HPDE6-E6E7 (cell line): ENCODE results near the gene PLEKHM2.
A peak's percentile ranks its signal among the peaks of the same experiment; 100 is the strongest.
"Not testable (repeated sequence)": the region's sequence is repeated elsewhere in the genome, so short reads cannot be mapped to it uniquely, and the experiment has no call there.

Experiments
- DNase-seq: peaks from one replicate; pipeline ENCODE4 v3.0.0; 2011; ENCODE audit warnings: missing footprints; ENCODE audit errors: extremely low spot score

PLEKHM2 gene

DNA sequence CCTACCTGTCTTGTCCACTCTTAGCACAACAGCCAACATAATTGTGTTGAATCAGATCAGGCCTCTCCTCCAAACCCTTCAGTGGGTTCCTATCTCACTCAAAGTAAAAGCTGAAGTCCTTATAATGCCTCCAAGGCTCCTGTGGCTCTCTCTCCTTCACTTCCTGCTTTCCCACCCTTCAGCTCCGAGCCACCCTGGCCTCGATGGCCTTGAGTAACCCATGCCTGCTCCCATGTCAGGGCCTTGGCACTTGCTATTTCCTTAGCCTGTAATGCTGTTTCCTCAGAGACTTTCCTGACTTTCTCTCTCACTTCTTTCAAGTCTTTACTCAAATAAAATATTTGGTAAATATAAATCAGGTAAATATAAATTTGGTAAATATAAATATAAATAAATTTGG, 8.1 kb upstream of the PLEKHM2 start:
- DNase-seq = no peak

DNA sequence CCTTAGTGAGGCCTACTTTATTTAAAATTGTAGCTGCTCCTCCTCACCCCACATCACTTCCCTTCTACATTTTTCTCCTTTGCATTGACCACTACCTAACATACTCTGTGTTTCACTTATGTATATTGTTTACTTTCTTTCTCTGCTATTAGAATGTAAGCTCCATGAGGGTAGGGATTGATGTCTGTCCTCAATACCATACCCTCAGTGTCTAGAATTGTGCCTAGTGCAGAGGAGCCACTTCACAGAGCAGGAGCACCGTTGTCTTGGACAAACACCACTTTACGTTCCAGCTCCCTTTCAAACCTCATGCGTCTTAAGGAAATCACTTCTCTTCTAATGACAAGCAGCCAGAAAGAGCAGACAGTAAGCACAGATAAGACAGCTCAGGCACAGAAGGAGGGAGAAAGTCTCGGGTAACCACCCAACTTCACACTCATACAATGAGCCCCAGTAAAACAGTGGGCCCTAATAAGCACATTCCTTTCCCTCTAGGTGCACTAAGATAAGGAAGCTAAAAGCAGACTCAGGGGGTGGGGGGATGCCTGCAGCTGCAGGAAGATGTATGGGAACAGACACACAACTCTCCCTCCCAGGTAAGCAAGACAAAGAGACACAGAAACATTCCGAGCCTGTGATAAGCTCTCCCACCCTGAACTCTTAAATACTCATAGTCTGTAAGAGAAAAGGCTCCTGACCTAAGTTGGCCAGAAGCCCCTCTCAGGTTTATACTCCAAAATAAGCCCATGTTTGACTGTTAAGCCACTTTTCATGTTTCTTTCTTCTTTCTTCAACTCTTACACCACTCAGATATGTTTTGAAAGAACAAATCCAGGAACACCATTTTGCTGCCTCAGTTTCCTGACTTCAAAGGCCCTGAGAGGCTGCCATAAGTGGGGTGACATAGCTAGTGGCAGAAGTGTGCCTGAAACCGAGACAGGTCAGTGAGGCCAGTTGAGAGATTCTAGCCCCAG, 7.1 kb upstream of the PLEKHM2 start:
- no peak for DNase-seq

DNA sequence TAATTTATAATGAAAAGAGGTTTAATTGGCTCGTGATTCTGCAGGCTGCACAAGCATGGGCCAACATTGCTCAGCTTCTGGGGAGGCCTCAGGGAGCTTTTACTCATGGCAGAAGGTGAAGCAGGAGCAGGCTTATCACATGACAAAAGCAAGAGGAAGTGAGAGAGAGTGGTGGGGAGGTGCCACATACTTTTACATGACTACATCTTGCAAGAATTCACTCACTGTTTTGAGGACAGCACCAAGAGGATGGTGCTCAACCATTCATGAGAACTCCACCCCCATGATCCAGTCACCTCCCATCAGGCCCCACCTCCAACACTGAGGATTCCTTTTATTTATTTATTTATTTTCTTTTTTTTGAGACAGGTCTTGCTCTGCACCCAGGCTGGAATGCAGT, 5.5 kb upstream of the PLEKHM2 start:
- no peak for DNase-seq

DNA sequence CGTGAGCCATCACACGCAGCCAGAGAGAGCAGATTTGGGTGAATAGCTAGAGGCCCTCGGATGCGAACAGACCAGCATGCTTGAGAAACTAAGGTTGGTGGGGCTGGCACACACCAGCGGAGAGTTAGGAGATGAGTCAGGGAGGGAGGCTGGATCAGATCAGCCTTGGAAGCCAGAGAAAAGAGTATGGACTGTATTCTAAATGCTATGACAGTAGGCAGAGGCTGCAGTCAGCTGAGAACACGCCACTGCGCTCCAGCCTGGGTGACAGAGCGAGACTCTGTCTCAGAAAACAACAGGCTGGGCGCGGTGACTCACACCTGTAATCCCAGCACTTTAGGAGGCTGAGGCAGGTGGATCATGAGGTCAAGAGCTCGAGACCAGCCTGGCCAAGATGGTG, 4.0 kb upstream of the PLEKHM2 start:
- DNase-seq = peak; percentile 78

DNA sequence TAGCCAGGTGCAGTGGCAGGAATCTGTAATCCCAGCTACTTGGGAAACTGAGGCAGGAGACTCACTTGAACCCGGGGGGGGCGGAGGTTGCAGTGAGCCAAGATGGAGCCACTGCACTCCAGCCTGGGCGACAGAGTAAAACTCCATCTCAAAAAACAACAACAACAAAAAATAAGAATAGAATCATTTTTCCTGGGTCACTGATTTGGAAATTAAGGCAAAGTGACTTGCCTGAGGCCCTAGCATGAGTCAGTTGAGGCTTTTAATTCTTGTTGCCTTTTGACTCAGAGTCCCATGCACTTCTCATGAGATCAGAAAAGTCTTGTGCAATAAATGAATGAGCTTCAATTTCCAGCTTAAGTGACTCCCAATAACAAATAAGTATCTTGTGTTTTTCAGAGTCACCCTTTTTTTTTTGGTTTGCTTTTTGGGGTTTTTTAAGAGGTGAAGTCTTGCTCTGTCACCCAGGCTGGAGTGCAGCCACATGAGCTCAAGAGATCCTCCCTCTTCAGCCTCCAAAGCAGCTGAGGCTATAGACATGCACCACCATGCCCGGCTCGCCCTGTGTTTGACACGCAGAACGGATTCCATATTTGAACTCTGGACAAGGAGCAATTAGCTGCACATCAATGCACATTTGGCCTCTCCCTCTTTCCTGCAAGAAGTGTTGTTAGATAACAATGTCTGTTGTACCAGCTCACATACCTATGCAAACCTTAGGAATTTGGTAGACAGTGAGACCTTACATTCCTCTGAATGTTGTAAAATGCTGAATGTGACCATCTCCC, 3.4 kb upstream of the PLEKHM2 start:
- peak; percentile 67 for DNase-seq

DNA sequence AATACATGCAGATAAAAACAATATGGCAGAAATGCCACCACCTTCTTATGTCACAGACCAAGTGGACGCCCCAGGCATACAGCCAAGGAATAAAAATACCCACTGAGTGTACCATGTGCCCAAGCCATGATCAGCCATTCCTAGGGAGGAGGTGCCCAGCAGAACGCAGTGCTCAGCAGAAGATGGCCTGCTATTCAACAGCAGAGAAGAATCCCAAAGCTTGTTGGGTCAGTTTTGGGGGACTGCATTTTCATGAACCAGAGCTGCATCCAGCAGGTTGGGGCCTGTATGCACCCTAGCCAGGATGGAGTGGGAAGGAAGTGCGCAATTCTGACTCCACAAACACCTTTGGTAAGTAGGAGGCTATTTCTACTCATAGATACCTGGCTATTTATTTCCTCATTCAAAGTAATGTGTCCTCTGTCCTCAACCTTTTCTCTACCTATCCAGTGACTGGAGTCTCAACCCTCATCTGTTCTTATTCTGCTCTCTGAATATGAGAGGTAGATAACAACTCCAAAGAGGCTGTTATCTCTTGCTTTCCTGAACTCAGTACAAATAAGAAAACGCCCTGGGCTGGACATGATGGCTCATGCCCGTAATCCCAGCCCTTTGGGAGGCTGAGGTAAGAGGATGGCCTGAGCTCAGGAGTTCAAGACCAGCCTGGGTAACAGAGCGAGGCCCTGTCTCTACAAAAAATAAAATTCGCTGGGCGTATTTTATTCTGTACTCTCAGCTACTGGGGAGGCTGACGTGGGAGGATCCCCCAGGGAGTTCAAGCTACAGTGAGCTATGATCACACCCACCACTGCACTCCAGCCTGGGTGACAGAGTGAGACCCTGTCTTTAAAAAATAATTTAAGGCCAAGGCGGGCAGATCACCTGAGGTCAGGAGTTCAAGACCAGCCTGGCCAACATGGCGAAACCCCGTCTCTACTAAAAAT, 2.5 kb upstream of the PLEKHM2 start:
- peak; percentile 73 for DNase-seq

DNA sequence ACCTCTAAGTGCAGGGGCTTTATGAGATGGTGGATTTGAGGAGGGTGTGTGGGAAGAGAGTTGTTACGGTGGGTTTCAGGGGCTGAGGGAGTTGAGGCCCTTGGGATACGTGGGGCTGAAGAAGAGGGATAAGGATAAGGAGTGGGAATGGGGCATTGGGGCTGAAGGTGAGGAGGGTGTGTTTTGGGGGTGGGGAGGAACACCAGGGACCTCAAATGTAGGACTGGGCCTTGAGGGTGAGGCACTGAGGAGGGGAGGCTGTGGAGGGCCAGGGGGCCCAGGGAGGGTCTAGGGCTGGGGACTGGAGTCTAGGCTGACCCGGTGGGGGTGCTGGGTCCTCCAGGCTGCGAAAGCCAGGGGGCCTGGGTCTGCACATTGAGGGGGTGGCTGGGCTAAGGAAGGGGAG, 1.2 kb upstream of the PLEKHM2 start:
- no peak for DNase-seq

DNA sequence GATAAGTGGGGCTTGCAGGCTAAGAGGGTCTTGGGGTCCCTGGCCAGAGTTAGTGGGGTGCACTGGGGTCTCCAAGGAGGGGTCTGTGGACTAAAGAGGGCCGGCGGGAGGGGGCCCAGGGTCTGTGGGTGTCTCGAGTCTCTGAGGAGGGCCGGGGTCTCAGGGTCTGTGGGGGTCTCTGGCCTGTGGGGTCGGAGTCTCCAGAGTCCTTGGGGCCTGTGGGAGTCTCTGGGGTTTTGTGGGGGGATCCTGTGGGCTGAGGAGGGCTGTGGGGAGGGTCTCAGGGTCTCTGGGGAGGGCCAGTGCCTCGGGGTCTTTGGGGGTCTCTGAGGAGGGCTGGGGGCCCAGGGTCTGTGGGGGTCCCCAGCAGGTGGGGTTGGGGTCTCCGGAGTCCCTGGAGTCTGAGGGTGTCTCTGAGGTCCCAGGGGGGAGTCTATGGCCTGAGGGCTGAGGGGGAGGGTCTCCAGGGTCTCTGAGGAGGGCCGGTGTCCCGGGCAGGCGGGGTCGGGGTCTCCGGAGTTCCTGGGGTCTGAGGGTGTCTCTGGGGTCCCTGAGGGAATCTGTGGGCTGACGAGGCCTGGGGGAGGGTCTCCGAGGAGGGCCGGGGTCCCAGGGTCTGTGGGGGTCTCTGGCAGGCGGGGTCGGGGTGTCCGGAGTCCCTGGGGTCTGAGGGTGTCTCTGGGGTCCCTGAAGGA, 628 bp upstream of the PLEKHM2 start:
- no peak for DNase-seq

DNA sequence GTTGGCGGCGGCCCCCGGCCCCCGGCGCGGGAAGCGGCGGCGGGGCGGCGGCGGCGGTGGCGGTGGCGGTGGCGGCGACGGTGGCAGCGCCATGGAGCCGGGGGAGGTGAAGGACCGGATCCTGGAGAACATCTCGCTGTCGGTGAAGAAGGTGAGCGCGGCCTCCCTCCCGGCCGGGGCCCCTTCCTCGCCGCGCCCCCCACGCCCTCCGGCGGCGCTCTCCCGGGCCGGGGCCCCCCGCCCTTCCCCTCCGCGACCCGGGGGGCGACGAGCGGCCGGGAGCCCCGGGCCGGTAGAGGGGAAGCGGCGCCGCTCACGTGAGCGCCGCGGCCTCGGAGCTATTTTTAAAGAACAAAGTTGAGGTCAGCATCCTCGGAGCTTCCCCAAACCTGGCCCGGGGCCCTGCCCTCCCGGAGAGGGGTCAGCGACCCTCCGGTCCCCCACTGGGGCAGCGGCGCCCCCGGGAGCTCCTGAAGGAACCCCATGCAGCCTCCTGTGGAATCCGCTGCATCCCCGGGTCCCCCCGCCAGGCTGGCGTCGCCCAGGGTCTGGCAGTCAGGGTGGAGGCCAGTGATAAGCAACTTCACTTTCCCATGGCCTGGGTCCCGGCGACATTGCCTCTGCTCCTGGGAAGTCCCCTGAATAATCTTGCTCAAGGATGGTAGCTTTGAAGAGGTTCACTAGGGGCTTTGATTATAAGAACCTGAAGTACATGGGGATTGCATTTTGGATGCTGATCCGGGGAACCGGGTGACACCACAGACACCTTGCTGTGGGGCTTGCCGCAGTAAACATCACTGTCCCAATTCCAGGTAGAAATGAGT, 560 bp downstream of the PLEKHM2 start:
- DNase-seq = no peak

DNA sequence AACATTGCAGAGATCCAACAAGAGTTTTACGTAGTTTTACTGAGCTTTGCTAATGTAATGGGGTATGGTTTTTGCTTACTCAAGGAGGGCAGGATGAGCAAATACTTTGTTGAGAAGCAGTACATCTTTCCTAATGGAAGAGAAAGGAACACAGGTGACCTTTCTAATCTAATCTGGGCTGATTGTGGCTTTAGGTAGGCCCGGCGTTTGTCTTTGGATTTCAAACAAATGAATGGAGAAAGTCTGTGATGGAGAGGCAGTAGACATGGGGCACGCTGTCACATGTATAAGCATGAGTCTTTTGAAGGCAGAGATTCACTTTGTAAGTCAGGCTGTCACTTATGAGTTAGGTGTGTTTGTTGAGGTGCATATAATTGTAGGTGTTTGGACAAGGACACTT, 1.7 kb downstream of the PLEKHM2 start:
- DNase-seq = no peak

DNA sequence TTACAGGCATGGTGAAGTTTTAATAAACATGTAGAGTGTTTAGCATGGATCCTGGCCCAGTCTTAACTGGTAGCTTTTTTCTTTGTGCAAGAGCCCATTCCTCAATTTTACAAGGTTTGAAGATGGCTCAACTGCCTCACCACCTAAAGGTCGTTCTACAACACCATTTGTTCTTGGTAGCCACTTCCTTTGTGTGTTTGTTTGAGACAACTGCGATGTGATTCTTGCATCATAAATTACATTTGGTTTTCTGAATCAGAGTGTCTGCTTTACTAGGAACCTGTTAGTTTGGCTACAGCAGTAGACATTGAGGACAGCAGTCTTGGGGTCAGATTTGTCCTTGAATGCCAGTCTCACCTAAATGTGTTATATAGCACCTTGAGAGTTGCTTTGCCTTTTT, 3.3 kb downstream of the PLEKHM2 start:
- no peak for DNase-seq

DNA sequence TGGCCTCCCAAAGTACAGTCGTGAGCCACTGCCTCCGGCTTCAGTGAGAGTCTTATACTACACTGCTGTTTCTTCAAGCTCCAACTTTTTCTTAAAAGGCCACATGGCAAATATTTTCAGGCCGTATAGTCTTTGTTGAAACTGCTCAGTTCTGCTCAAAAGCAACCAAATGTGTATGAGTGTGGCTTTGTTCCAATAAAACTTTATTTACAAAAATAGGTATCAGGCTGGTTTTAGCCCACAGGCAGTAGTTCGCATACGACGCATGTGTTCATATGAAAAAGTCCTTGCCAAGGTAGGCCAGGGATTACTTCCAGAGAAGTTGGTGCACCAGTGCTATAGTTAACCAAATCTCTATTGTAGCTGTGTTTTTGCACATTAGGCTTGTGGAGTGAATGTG, 6.2 kb downstream of the PLEKHM2 start:
- no peak for DNase-seq

DNA sequence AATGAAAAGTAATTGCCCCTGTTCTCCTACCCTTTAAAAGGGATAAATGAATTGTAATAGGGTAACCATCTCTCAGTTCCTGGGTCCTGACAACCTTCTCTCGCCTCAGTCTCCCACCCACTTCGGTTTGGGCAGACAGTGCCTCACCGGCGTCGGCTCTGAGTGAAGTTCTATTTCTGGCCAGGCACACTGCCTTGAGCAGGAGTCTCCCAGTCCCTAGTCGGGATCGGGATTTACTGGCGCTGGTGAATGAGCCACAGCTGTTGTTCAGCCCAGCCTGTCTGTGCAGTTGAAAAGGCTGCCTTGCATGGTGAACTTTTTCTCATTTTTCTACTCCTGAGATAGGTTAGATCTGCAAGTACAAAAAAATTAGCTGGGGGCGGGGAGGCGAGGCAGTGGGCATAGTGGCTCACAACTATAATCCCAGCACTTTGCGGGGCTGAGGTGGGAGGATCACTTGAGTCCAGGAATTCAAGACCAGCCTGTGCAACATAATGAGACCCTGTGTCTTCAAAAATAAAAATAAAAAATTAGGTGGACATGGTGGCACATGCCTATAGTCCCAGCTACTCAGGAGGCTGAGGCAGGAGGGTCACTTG, 7.4 kb downstream of the PLEKHM2 start:
- DNase-seq = no peak

DNA sequence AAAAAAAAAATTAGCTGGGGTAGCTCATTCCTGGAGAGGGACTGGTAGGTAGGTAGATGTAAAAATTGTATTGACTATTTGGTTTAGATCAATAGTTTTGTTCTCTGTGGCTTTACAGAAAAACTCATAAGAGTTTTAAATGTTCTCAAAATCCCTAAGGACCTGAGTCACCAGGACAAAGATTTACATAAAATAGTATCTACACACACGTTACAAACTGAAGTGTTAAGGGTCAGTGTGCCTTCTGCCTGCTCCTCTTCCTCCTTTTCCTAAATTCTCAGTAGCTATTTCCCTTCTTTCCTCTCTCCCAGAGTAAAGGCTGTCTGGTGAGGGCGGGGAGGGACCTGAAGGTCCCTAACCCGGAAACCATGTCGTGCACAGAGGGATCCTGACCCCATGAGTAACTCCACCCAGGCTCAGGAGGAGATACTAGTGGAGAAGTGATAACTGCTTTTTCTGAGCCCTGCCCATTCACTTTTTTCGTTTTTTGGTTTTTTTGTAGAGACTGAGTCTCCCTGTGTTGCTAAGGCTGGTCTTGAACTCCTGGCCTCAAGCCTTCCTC, 8.1 kb downstream of the PLEKHM2 start:
- no peak for DNase-seq

DNA sequence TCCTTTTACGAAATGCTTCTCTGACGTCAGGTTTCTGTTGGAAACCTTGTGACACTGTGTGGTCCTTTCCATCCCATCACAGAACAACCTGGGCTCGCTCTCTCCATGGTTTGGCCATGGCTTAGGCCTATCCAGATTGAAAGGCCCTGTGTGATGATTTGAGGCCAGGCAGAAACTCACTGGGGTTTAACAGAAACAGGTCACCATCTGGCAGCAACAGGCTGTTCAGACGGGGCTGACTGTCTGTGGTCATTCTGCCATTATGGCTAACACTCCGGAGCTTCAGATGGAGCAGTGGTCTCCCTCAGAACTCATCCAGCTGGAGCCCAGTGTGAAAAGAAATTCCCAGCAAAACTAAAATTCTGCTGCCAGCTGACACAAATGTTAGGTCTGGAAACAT, 9.3 kb downstream of the PLEKHM2 start:
- no peak for DNase-seq

DNA sequence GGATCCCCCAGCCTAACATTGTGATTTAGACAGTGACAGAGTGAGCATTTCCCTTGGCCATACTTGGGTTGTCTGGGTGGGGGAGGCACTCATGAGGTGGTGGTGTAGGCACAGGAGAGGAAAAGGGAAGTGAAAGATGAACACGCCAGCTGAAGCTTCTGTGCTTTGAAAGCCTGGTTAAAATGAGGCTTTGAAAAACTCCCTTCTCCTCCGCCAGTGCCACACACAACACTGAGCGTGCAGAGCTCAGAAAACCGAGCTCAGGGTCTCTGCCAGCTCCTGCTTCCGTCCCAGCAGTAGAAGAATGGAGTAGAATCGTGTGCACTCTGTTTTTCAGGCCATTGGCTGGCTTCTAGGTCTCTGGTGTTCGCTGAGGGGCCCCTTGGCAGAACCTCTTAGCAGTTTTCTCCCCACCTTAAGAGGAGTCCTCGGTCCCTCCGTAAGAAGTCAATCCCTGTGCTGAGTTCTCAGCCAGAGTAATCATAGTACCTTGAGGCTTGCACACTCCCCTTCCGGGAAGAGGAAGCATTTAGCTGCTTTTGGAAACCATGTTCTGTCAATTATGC, 12.9 kb downstream of the PLEKHM2 start:
- no peak for DNase-seq

DNA sequence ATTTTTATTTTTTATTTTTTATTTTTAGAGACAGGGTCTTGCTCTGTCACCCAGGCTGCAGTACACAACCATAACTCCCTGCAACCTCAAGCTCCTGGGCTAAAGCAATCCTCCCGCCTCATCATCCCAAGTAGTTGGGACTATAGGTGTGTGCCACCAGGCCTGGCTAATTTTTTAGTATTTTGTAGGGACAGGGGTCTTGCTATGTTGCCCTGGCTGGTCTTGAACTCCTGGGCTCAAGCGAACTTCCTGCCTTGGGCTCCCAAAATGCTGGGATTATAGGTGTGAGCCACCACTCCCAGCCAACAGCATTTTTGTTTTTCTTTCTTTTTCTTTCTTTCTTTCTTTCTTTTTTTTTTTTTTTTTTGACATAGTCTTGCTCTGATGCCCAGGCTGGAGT, 14.1 kb downstream of the PLEKHM2 start:
- no peak for DNase-seq

DNA sequence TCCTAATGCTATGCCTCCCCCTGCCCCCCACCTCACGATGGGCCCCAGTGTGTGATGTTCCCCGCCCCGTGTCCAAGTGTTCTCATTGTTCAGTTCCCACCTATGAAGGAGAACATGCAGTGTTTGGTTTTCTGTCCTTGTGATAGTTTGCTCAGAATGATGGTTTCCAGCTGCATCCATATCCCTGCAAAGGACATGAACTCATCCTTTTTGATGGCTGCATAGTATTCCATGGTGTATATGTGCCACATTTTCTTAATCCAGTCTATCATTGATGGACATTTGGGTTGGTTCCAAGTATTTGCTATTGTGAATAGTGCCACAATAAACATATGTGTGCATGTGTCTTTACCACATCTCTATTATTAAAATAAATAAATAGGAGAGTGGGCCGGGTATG, 15.2 kb downstream of the PLEKHM2 start:
- not testable (repeated sequence) for DNase-seq

DNA sequence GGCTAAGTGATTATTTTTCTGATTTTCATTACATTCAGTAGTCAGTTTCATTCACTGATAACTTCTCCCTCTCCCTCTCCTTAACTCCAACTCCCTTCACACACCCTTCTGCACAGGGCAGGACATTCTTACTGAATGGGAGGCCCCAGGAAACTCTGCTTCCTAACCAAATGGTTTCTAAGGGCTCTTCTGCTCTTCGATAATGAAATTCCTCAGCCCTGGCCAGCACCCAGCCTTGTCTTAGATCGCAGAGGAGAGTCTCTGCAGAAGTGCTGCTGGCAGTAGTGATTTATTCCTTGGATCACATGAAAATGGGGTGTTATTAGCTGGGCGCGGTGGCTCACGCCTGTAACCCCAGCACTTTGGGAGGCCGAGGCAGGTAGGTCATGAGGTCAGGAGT, 16.4 kb downstream of the PLEKHM2 start:
- no peak for DNase-seq
